AG04449 (cell line): Measurements from ENCODE around the gene PRKG1.

Source experiments
- CTCF ChIA-PET: fragments of 350-600 bp; formaldehyde crosslinking; extraction: SDS; loops from one replicate; lab custom pipeline; 2021; ENCODE audit warnings: antibody characterized with exemption; lab: Yijun Ruan, JAX
- POLR2A ChIA-PET: fragments of 400-600, 350-600 bp; formaldehyde crosslinking; extraction: SDS; loops from one replicate; lab custom pipeline; 2020; ENCODE audit warnings: antibody characterized with exemption, inconsistent platforms; lab: Yijun Ruan, JAX
- DNase-seq: peaks from one replicate; pipeline ENCODE4 v3.0.0-alpha.2; 2010; ENCODE audit warnings: low read depth, low spot score
- H3K4me3 ChIP-seq: 2 replicates; pipeline ENCODE4 v1.5.1; 2011; ENCODE audit warnings: low read depth, mild to moderate bottlenecking, control low read depth, low read length
- CTCF ChIP-seq: IDR thresholded peaks from one replicate; pipeline ENCODE4 v1.5.1; 2011; ENCODE audit warnings: mild to moderate bottlenecking, moderate library complexity, low read length, control low read depth, inconsistent platforms; ENCODE audit not compliant: insufficient read depth; ENCODE audit errors: missing control alignments

PRKG1 gene

GRCh38 chr10:51766423-51767102 is 692.3 kb downstream of the PRKG1 start:
- TF ChIP-seq CTCF: no peak
- H3K4me3 ChIP-seq: no peak overlapping the region
- POLR2A ChIA-PET: no interaction called here
- DNase-seq: no peak
- CTCF ChIA-PET: no interaction called here

GRCh38 chr10:51767103-51767763 is 692.9 kb downstream of the PRKG1 start:
- ChIA-PET CTCF (no interaction called here), POLR2A (no interaction called here)
- DNase-seq: no peak
- H3K4me3 ChIP-seq: no peak overlapping the region
- TF ChIP-seq CTCF: no peak

GRCh38 chr10:51768886-51769465 is 694.7 kb downstream of the PRKG1 start:
- no peak for DNase-seq
- POLR2A ChIA-PET: no interaction called here
- no peak overlapping the region for H3K4me3 ChIP-seq
- TF ChIP-seq CTCF: no peak
- CTCF ChIA-PET: no interaction called here

- DNase-seq: no peak
- TF ChIP-seq CTCF: no peak
- CTCF ChIA-PET: no interaction called here
- no peak overlapping the region for H3K4me3 ChIP-seq
- POLR2A ChIA-PET: no interaction called here
Observed at GRCh38 chr10:51770709-51771108, 696.4 kb downstream of the PRKG1 start.

- POLR2A ChIA-PET: no interaction called here
- no peak overlapping the region for H3K4me3 ChIP-seq
- CTCF ChIA-PET: no interaction called here
- DNase-seq: no peak
- TF ChIP-seq CTCF: no peak
Observed at GRCh38 chr10:51772387-51772786, 698.1 kb downstream of the PRKG1 start.

GRCh38 chr10:51773681-51774080 is 699.4 kb downstream of the PRKG1 start:
- CTCF ChIA-PET: no interaction called here
- no peak for DNase-seq
- no peak for TF ChIP-seq CTCF
- POLR2A ChIA-PET: no interaction called here
- no peak overlapping the region for H3K4me3 ChIP-seq
